Left lung (tissue), 10 donors: ENCODE measurements around the gene ATG9A. TPM values are rescaled to one million over a fixed set of nuclear protein-coding genes. Genes with fewer than 3 reads are reported as not detected.

Experiments used
- ATAC-seq: fragments of 200-7000 bp; cut with Tn5 transposase; one replicate; pipeline ENCODE4 v1.9.1; 2020; ENCODE audit warnings: moderate library complexity
- DNase-seq, 4 donors: peaks; one replicate each; pipeline ENCODE4 v3.0.0-alpha.2; 2013 to 2020
- H3K27ac ChIP-seq, 2 donors: fragments of 200-600 bp; sonication (generic) in 1 of 2; one replicate each; pipeline versions ENCODE4 v1.5.0 to v1.8.0; 2020 to 2021
- H3K27me3 ChIP-seq, 2 donors: fragments of 200-600 bp; sonication (generic) in 1 of 2; one replicate each; pipeline versions ENCODE4 v1.5.0 to v1.8.0; 2020 to 2021
- H3K36me3 ChIP-seq, 2 donors: fragments of 200-600 bp; sonication (generic) in 1 of 2; one replicate each; pipeline versions ENCODE4 v1.5.0 to v1.8.0; 2020 to 2021
- H3K4me1 ChIP-seq, 2 donors: fragments of 200-600 bp; one replicate each; pipeline ENCODE4 v1.8.0; 2021
- H3K4me3 ChIP-seq, 2 donors: fragments of 200-600 bp; sonication (generic) in 1 of 2; one replicate each; pipeline versions ENCODE4 v1.5.0 to v1.8.0; 2020 to 2021; ENCODE audit warnings: mild to moderate bottlenecking in 1 of 2
- H3K9me3 ChIP-seq, 2 donors: fragments of 200-600 bp; sonication (generic) in 1 of 2; one replicate each; pipeline versions ENCODE4 v1.5.0 to v1.8.0; 2020 to 2021
- CTCF ChIP-seq, 2 donors: fragments of 200-600 bp; sonication (generic) in 1 of 2; IDR thresholded peaks; one replicate each; pipeline versions ENCODE4 v1.5.0 to v1.8.0; 2021; ENCODE audit warnings: antibody characterized with exemption in 2 of 2
- intact Hi-C, 2 donors: fragments of 100-400 bp; cut with DNase I; formaldehyde crosslinking; loops; one replicate each; pipeline versions ENCODE4 v1.11.2 to v1.14.2; 2022
- polyA plus RNA-seq, 6 donors: library from polyadenylated mRNA; unstranded; fragments of 120-200 nt; gene quantifications; one replicate each; pipeline ENCODE4 v1.2.1, GENCODE V29; 2013; ENCODE audit not compliant: insufficient read length in 6 of 6
- total RNA-seq, 2 donors: library from RNA; stranded (reverse); fragmentation: NEBNext Ultra II Directional; extraction: Animal tissue kit (Norgen Biotek cat#: 25700); gene quantifications; one replicate each; pipeline ENCODE4 v1.2.1, GENCODE V29; 2021
- donor health status: DM: no; HTN: yes; CAD: no.
- donor health status: DM: no; HTN: no; CAD: no.

Gene ATG9A
- total and polyA plus RNA-seq, 8 donors, result 43.1 to 58.9 (median 48.7) TPM

DNA sequence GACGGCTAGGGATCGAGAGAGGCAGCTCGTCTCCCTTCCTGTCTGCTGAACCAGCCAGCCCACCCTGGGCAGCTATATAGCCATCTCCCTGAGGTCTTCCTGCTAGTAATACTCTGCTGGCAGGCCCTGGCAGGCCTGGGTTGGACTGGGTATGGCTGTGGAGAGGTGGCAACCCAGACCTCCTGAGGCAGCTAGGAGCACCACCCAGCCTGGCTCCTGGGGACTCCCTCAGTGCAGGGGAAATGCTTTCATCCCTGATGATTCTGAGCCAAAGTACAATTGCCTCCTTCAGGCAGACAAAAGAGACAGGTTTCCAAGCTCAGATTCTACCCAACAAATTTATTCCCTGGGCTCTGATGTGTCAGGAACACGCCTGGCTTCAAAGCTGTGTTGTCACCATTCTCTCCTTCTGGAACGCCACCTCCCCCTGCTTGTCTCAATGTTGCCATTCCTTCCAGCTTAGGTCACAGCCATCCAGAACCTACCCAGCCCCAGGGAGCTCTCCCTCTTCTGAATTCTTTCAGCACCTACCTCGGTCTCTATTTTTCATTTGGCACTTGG lies 45.0 kb upstream of the ATG9A start:
- ATAC-seq (peak; percentile 49), DNase-seq (peak in 1 of 4 donors; percentile 72)
- peak overlapping the region; percentile 53 to 86 for H3K27ac ChIP-seq
- H3K36me3 ChIP-seq, result no peaks in the 10 kb centered on the region
- no peaks in the 10 kb centered on the region for H3K27me3 ChIP-seq
- intact Hi-C loops, result no loop called here
- no peak overlapping the region for H3K4me3 ChIP-seq
- TF ChIP-seq CTCF (IDR thresholded peaks at IDR 0.05), result no peak
- peaks cover 11 to 18% of the 10 kb centered on the region in 2 donors for H3K4me1 ChIP-seq
- no peaks in the 10 kb centered on the region for H3K9me3 ChIP-seq

- no peaks in the 10 kb centered on the region for H3K27me3 ChIP-seq
- H3K4me3 ChIP-seq, result no peak overlapping the region
- no peak for TF ChIP-seq CTCF (IDR thresholded peaks at IDR 0.05)
- no peaks in the 10 kb centered on the region for H3K9me3 ChIP-seq
- no peak for DNase-seq
- H3K4me1 ChIP-seq, result peaks cover 11 to 17% of the 10 kb centered on the region in 2 donors
- no peaks in the 10 kb centered on the region for H3K36me3 ChIP-seq
- H3K27ac ChIP-seq, result peak overlapping the region; percentile 53 to 86
- peak; percentile 62 for ATAC-seq
- intact Hi-C loops, result no loop called here
These were observed 44.5 kb upstream of the ATG9A start for GRCh38 chr2:219273937-219274336.

DNA sequence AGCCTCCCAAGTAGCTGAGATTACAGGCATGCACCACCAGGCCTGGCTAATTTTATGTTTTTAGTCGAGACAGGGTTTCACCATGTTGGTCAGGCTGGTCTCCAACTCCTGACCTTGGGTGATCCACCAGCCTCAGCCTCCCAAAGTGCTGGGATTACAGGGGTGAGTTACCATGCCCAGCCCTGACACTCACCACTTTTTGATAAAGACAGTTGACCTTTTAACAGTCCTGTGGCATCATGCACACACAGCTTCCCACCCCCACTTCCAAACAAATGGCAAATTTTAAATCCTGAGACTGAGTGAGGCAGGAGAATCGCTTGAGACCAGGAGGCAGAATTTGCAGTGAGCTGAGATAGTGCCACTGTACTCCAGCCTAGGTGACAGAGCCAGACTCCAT lies 43.6 kb upstream of the ATG9A start:
- Histone ChIP-seq H3K9me3 (no peaks in the 10 kb centered on the region), H3K27me3 (no peaks in the 10 kb centered on the region), H3K4me3 (no peak overlapping the region), H3K27ac (no peak overlapping the region), H3K4me1 (peaks cover 2 to 8% of the 10 kb centered on the region in 2 donors), H3K36me3 (no peaks in the 10 kb centered on the region)
- no peak for DNase-seq
- no peak for TF ChIP-seq CTCF (IDR thresholded peaks at IDR 0.05)
- intact Hi-C loops, result no loop called here
- ATAC-seq, result no peak

DNA sequence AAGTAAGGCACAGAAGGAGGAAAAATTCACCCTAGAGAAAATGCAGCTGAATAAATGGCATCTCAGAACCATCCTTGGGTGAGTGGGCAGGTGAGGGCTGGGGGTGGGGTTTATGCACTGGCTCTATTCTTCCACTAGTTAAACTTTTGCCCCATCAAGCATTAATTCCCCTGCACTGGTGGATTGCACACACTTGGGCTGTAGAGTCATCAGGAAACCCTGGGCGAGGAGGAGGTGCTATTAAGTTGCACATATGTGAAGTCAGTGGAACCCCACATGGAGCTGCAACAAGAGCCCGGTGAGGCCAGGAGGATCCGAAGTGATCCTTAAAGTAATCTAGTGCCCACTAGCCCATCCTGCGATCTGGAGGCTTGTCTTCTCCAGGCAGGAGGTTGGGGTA lies 42.9 kb upstream of the ATG9A start:
- TF ChIP-seq CTCF (IDR thresholded peaks at IDR 0.05), result no peak
- Histone ChIP-seq H3K4me1 (peaks cover 0 to 1% of the 10 kb centered on the region in 2 donors), H3K4me3 (no peak overlapping the region), H3K36me3 (no peaks in the 10 kb centered on the region), H3K27me3 (no peaks in the 10 kb centered on the region), H3K27ac (no peak overlapping the region), H3K9me3 (no peaks in the 10 kb centered on the region)
- no peak for ATAC-seq
- no peak for DNase-seq
- intact Hi-C loops, result no loop called here

- Histone ChIP-seq H3K27me3 (no peaks in the 10 kb centered on the region), H3K4me1 (no peaks in the 10 kb centered on the region), H3K4me3 (no peak overlapping the region), H3K27ac (no peak overlapping the region), H3K9me3 (no peaks in the 10 kb centered on the region), H3K36me3 (no peaks in the 10 kb centered on the region)
- no peak for TF ChIP-seq CTCF (IDR thresholded peaks at IDR 0.05)
- ATAC-seq (no peak), DNase-seq (no peak)
- intact Hi-C loops, result no loop called here
These were observed 41.6 kb upstream of the ATG9A start for GRCh38 chr2:219271021-219271420.
